Kidney tubule cell (primary cell): ENCODE data around the gene FXYD2.

Experiments used
- DNase-seq: peaks from one replicate; pipeline ENCODE4 v3.0.0-alpha.2; 2018; ENCODE audit warnings: low spot score

The FXYD2 gene

DNA sequence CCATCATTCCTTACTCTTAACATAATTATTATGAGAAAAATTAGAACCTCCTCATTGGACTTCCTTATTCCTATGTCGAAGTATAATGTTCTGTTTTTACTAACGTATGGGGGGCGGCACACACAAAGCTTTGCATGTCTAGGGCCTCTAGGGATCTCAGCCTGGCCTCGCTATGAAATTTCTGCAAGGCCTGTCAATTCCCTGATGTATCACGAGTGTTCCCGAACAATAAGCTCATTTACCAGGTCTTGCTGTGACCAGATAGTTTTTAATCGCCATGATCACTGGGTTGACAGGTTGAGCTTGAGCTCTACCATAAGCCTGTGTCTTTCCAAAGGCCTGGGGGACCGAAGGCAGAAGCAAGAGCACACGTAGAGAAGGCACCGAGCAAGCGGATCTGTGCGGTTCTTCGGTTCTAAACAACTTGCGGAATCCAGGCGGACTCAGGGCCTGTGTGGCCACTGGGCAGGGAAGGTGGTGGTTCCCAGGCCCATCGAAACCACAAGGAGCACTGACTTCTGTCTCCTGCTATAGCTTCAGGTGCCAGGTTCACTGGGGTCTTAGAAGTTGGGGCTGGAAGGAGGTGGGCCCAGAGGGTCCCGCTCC lies 10.4 kb upstream of the FXYD2 start:
- DNase-seq = no peak

DNA sequence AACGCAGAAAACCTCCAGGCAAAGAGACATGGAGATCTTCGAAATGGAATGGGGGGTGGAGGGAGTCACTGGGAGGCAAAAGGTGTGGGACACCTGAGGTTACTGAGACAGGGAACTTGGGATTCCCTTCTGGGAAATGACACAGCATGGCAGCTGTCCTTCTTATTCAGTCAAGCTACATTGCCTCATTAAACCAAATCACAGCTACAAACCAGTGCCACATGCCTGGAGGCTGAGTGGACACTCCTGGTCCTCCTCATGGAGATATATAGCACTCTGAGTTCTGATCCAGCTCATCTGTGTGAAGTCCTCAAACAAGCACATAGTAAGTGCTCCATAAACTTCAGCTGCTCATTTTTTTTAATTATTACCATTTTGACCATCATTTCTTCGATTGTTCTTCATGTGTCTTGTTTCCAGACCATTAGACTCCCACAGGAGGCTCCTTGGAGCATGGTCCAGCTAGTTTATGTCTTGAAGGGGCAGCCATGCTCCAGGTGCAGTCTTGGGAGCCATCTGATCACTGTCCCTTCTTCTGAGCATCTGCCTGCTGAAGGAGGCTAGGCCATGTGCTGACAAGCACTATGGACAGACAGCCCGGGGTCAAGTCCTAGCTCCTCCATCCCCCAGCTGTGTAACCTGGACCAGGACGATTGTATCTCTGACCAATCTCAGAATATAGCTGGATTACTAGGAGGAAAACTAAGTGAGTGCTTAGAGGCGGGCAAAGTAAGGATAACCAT lies 9.7 kb upstream of the FXYD2 start:
- DNase-seq = peak; percentile 48

DNA sequence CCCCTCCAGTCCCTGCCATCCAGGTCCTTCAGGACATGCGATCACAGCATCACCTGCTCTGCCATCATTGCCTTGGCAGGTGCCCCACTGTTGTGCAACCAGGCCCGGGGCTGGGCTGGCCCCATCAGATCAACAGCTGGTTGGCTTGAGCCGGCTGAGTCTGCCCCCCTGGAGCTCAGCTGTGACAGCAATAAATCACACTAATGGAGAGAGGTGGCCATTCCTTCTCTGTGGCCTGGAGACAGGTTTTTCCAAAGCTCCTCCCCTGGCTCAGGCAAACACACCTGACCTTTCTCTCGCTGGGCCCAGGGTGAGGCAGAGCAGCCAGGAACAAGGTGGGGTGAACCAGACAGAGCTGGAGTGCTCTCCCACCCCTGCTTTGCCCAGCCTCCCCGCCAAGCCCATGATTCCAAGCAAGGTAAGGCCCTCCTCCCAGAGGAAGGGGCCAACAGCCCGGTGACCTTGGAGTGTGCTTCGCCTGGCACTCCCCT lies 8.9 kb upstream of the FXYD2 start:
- peak; percentile 91 for DNase-seq

DNA sequence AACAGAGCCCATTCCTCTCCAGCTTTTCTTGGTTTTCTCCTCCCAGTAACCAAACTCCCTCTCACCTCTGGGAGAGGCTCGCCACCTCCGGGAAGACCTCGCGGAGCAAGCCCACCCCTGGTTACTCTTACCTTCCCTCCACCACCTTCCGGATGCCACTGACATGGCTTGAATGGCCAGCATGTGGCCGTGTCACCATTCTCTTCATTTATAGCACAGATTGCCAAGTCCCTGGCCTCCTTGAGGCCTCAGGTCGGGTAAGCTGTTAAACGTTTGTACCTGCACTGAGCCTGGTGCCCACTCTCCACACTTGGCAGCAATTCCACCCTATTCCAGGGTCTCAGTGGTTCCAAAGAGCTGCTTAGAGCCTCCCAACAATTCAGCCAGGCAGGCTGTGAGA lies 8.0 kb upstream of the FXYD2 start:
- no peak for DNase-seq

DNA sequence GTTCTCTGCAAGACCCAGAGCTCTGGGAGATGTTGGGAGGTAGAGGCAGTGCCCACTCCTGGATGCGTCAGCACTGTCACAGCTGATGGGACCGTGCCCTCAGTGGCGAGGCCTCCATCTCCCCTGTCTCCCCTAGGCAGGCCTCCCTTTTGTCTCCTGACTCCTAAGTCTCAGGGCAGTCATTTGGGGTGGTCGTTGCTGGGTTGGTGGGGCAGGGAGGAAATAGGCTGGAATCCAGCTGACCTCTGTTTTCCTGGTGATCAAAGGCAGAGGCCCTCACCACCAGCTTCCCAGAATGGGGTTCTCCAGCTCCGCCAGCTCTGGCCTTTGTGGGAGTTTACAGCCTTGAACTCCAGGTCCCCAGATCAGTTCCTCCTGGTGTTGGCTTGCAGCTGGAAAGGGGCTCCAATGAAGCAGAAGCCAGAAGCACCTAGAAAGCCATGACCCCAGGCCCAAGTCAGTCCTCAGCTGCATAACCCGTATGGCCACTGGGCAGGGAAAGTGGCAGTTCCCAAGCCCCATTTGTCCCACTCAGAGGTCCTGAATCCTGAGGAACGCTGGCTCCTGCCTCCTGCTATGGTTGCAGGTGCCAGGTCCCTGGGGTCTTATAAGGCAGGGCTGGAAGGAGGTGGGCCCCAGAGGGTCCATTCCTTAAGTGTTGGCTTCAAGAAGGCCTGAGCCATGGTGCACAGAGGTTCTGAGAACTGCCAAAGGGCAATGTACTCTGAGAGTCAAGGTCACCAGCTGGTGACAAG lies 7.3 kb upstream of the FXYD2 start:
- DNase-seq = no peak

DNA sequence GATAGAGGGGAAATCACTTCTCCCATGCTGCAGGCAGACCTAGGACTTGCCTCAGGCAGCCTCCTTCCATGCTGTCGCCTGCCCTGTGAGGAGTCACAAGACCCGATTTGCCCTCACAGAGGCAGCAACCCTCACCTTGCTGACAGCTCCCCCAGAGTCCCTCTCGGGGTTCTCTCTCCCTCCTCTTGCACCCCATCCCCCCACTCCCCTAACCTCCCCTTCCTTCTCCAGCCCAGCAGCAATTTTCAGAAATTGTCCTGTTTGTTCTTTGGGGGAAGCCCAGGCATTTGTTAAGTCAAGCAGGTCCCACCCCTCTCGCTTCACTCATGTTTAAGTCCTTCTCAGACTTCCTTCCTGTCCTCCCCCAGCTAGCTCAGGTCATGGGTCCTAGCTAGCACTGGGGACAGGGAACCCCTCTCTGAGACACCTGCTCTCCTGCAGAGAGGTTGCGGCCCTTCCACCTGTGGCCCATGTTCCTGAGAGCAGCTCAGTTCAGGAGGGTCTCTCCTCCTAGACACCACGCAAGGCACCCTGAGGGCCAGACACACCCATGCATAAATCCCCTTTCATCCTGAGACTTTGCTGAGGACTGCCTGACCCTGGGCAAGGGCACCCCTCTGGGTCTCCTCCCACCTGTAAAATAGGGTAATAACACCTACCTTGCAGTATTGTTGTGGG lies 6.3 kb upstream of the FXYD2 start:
- no peak for DNase-seq

DNA sequence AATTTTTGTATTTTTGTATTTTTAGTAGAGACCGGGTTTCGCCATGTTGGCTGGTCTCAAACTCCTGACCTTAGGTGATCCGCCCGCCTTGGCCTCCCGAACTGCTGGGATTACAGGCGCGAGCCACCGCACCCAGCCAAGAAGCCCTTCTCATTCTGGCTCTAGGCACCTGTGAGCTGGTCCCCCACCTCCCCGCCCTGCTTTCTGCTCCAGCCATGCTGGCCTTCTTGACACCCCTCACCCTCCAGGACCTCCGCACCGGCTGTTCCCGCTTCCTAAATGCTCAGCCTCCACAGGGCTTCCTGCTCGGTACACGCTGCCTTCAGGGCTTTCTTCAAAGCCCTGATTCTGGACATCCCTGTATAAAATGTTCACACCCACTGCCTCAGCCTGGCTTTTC lies 5.5 kb upstream of the FXYD2 start:
- DNase-seq = no peak

DNA sequence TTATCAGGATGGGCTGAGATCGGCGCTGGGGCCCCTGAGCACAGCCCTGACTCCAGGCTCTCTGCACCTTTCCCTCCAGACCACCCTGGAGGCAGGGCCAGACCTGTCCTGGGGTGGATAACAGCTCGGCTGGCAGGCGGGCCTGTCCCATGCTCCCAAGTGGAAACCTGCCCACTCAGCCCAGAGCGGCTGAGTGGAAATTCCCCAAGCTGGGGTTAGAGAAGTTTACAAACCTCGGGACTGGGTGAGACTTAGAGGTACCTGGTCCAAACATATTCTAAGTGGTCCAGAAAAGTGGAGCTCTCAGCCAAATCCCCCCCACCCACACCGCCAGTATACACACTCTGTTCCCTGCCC lies 4.8 kb upstream of the FXYD2 start:
- no peak for DNase-seq

DNA sequence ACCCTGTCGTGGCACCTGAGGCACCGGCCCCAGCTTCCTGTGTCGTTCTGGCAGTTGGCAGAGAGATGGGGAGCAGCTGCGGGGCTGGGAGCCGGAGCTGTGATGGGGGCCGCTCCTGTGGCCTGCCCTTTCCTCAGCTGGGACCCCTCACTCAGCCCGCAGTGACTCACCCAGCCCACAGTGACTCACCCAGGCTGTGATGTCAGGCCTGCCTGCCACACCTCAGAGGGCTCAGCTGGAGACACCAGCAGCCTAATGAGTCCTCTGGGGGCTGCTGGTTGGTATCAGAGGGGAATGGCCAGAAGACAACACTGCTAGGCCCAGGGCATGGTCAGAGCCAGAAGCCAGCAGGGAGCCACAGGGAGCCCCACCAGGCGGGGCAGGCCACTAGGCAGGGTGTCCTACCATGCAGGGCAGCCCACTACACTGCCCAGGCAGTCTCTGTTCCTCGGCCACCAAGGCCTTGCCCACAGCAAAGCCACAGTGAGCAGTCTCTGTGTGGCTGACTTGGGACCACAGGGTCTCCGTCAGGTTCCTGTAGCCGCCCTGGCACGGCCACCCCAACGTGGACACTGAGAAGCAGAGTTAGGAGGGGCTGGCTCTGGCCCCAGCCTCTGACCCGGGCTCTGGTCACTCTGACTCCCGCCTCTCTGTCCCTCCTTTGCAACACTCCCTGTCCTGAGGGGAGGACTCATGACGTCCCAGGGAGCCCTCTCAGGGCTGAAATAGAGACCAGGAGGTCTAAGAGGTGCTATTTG lies 4.2 kb upstream of the FXYD2 start:
- DNase-seq = peak; percentile 87

DNA sequence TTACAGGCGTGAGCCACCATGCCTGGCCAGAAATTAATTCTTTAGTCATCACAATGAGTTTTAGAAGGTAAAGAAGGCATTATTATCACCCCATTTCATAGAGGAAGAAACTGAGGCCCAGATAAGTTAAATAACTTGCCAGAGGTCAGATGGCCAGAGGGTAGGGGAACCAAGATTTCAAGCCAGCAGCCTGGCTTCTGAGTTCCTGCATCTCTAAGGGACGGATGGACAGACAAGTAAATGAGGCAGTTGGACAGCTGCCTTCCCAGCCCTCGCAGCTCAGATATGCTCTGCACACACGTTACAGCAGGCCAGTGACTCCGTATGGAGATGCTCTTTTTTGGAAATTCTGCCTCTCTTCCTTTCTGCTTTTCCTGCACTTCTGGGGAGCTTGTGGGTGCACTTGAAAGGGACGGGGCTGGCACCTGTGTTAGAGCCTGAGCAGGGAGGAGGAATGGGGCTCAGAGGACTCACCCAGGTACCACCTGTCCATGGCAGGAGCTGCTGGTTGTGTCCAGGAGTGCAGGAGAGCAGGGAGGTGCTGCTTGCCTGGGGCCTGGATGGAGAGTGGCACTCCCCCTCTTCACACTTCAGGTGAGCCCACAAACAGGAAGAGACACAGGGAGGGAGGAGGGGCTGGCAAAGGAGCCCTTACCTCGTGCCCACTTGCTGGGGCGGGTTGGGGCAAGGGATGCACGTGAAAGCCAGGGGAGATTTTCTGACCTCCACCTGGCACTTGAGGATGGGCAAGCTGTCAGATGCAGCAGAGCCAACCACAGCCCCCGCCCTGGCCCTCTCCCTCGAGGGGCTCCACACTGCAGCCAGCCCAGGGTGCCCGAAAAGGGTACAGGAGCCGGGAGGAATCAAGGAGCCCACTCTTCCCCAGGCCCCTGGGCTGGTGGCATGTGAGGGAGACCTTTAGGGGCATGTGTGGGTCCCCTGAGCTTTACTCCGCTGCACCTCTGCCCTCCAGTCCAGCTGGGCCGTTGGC lies 3.3 kb upstream of the FXYD2 start:
- DNase-seq = peak; percentile 60

DNA sequence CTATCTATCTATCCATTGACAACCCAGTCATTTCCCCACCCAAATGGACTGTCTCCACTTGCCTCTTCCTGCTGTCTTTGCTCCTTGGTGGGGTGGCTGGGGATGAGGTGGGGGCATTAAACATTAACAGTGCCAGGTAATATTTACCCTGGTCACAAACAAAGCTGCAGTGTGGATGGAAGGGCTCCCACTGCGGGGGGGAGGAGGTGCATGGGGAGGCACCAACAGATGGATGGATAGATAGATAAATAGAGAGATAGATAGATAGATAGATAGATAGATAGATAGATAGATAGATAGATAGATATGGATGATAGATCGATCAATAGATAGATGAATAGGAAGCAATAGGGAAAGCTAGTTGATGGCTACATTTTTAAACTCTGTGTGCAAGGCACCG lies 2.3 kb upstream of the FXYD2 start:
- peak; percentile 81 for DNase-seq

DNA sequence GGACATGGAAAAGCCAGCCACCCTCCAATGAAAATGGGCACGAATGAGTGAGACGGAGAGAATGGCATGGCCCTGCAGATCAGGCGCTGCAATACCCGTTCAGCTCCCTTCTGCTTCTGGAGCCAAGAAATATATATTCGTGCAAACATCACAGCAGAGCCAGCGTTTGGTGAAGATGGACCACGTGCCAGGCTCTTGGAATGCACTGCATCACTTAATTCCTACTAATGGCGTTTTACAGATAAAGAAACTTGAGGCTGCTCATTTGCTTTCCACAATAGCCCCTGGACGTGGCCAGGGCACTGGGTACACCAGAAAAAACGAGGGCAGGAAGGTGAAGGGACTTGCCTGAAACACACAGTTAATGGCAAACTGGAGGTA lies 1.6 kb upstream of the FXYD2 start:
- peak; percentile 42 for DNase-seq

DNA sequence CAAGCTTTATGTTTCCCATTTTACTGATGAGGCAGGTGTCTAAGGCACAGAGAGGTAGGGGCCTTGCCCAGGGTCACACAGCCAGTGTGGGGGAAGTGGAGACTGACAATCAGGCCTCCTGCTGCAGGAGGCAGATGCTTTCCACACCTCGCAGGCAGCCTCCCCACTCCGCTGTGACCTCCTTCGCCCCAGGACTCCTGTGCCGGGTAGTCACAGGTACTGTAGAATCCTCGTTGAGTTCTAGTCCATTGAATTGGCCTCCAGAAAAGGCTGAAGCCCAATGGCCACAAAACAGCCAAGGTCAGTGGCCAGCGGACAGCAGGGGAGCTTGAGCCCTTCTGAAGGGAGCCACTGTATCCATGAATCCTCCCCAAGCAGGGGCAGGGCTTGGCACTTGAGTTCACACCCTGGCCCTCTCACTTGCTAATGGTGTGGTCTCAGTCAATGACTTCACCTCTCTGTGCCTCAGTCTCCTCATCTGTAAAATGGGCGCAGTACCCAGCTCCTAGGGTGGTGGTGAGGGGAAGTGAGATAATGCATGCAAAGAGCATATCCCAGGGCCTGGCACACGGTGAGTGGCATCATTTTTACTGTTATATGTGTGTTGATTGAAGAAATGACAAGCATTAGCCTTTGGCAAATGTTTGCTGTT lies 1.1 kb upstream of the FXYD2 start:
- DNase-seq = no peak

DNA sequence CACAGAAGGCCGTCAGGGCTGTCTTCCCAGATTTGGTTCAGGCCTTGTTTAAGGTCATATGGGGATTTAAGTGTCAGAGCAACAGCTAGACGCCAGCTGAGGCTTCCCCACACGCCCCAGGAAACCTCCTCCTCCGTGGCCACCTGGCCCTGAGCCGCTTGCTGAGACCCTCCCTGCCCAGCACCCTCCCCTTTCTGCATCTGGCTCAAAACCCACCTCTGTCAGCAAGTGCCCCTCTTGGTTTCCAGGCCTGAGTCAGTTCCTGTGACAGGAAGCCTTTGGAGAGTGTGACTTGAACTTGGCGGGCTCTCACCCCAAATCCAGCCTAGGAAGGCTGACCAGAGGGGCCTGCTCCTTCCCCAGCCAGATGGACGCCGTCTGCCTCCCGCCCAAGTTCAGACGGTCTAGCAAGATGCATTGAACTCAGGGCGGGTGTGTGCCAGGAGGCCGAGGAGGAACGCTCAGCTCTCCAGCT lies 561 bp downstream of the FXYD2 start:
- DNase-seq = peak; percentile 41

DNA sequence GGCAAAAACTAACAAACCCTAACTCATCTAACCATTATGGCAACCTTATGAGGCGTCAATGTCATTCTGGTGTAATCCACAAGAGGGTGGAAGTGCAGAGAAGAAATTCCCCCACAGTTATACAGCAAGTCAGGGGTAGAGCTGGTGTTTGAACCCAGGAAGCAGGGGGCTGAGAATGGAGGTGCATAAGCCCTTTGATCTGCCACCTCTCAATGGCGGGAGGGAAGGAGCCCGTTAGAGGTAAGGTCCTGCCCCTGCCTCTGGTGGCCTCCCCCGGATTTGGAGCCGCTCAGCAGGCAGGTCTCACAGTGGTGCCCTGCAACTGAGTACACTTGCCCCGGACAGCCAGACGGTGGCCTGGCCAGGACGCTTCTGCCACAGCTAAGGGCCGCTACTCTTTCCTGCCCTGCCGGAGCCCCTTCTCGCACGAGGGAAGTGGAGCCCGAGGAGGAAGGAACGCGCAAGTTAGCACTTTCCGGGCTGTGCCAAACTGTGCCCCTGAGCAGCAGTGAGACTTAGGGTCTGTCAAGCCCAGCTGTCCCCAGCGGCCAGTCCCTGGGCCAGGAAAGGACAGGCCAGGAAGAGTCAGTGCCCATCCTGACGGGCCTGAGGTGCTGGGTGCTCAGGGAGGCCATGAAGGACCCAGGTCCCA lies 1.1 kb downstream of the FXYD2 start:
- DNase-seq = peak; percentile 68

DNA sequence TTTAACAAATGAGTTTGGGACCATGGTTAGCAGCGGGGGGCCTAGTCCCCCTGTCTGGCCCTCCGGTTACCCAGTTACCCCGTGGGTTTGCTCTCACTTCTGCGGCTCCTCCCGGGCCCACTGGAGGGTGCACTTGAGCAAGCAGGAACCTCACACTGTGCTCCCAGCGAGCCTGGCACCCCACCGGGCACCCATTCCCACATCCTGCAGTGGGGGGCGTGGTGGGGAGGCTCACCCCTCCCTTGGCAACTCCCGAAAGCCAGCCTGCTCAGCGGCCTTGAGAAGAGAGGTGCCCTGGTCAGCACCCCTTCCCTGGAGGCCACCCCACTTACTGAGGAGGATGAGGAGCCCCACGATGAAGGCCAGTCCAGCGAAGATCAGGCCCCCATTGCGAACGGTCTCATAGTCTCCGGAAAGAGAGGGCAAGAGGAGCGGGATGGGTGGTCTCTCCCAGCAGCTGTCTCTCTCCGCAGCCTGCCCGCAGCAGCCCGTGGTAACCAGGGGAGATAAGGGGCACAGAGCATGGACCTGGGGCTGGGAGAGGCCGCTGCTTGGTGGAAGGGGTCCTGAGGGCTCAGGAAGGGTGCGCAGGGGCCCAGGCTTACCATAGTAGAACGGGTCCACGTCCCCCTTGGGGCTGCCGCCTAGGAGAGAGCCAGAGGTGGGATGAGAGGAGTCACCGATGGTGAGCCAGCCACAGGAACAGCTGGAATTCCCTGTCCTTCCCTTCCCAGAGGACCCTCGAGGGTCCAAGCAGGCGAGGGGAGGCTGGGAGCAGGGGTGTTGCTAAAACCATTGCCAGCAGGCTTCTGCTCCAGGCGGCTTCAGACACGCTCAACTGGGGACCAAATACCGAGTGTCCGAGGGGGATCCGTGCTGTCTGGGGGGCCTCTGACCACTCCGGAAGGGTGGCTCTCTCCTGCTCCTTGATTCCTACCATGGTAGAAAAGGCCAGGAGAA lies 2.2 kb downstream of the FXYD2 start:
- DNase-seq = peak; percentile 77

DNA sequence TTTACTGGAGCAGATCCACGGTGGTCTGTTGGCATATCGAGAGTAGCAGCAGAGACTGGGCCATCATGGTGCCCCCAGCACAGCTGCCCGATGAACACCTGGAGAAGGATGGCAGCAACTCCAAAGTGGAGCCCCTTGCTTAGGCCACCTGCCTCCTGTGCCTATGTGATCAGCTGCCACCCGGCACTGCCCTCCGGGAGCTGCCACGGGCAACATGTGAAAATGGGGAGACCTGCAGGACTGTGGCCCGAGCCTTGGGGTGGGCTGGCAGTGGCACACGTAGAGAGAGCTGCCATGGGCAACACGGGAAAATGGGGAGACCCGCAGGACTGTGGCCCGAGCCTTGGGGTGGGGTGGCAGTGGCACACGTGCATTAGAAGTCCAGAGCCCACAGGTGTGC lies 3.1 kb downstream of the FXYD2 start:
- DNase-seq = no peak

DNA sequence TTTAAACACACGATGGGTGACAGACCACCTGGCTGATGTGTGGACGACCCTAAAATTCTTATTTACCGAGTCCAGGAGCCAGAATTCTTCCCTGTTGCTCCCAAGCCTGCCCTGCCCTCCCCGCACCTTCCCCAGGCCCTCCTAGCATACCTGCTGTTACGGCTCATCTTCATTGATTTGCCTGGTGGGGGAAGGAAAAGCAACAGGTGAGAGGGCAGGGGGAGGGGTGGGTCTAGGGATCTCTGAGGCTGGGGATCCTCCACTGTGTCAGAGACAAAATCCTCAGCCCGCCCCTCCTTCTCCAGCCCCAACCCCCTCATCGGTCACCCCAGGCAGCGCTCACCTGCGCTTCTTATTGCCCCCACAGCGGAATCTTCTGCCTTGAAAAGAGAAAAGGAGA lies 4.0 kb downstream of the FXYD2 start:
- DNase-seq = no peak
